RPMI8226 (cell line): ENCODE measurements around the gene KIF4A.

Experiments
- DNase-seq: peaks from one replicate; pipeline ENCODE4 v3.0.0-alpha.2; 2015

KIF4A gene

DNA sequence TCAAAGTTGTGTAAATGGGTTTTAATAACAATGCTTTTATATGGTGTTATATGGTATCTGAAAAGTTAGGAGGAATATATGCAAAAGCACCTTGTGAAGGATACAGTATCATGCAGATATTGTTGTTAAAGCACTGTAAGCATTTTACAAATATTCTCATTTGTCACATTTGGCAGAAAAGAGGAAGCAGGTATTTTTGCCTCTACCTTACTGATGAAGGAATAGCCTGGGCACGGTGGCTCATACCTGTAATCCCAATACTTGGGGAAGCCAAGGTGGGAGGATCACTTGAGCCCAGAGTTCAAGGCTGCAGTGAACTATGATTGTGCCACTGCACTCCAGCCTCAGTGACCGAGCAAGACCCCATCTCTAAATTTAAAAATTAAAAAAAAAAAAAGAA lies 121.0 kb downstream of the KIF4A start:
- DNase-seq: no peak

DNA sequence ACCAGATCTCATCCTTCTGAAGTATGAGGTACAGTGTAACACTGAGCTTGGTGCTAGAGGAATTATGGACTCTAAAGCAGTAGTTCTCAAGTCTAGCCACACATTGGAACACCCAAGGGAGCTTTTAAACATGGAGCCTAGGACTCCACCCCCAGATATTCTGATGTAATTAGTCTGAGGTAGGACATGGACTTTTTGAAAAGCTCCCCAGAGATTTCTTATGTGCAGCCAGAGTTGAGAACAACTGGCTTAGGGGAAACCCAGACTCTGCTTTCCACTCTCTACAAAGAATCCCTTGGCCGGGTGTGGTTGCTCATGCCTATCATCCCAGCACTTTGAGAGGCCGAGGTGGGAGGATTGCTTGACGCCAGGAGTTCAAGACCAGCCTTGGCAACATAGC lies 121.6 kb downstream of the KIF4A start:
- no peak for DNase-seq

DNA sequence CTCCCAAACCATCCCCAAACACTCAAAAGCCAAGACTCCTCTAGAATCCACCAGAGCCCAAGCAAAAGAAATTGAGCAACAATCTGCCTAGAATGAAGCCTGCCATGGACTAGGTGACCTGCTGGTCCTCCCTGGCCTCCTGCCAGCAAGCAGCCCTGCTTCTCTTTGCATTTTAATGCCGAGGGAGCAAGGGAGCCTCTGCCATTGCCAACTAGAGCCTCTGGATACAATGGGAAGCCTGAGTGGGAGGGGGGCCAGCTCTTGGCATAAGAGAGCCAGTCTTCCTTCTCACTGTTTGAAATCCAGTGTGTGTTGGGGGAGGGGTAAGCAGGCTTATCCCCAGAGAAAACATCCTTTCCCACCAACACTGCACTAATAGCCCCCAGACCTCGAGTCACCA lies 131.7 kb downstream of the KIF4A start:
- DNase-seq: no peak

DNA sequence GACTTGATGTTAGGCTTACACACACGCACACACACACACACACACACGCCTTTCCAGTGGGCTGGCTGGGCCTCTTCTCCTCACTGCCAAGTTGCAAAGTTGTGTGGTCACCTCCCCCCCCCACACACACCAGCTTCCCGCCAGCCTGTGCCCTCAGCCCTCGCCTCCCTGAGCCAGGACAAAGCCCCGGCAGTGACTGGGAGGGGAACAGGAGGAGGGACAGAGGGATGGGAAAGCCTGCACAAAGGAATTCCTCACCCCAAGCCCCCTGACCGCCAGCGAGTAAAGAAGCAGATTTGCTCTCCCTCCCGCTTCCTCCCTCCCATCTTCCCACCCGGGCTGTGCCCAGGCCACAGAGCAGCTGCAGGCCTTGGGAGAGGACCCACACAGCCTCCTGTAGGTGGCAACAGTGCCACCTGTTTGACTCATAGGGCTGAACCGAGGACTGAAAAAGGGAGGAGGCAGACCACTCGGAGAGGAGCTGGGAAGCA lies 133.0 kb downstream of the KIF4A start, which contains the start of gene GDPD2:
GDPD2 (plus strand) TSS at position 464 of the 491 bp plus-strand sequence. CDS start 1,671 bp downstream, outside the sequence.
- DNase-seq: peak; percentile 64

DNA sequence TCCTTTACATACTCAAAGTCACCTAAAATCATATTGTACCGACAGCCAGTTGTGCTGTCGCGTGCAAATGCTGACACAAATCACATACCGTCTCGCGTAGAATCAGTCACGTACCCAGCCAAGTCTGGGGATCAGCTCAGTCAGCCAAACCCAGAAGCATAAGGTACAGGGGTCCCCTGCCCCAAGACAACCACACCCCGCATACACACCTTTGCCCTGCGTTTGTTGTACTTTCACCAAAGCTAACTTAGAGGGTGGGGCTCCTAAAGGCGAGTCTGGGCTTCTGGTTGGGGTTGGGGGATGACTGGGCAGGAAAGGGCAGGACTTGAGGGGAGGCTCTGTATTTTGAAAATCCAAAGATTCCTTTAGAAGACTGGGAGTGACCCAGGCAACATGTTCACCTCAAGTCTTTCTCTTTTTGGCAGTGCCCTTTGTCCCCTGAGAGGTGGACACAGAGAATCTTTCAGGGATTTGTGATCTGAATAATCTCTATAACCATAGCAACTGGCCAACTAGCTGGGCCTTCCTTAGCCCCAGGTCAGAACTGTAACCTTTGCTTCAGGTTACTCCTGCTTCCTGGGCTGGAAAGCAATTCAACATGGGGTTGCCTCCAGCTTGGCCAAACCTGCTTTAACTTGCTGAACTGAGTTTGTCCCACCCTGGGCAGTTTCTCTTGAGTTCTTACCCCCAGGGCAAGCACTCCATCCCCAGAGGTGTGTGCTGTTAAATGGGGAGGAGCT lies 134.2 kb downstream of the KIF4A start:
- DNase-seq: no peak

DNA sequence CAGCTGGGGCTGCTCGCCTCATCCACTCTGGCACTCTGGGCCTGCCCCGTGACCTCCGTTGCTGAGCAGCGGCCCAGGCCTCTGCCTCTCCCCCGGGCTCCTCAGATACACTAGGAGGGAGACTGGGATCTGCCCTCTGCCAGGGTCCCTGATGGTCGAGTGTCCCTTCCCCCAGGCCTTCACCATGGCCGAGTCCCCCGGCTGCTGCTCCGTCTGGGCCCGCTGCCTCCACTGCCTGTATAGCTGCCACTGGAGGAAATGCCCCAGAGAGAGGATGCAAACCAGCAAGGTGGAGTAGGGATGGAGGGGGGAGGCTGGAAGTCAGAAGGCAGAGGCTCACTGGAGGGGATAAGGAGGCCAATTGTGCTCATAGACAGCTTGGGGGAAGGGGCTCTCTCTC lies 134.9 kb downstream of the KIF4A start:
- DNase-seq: no peak

DNA sequence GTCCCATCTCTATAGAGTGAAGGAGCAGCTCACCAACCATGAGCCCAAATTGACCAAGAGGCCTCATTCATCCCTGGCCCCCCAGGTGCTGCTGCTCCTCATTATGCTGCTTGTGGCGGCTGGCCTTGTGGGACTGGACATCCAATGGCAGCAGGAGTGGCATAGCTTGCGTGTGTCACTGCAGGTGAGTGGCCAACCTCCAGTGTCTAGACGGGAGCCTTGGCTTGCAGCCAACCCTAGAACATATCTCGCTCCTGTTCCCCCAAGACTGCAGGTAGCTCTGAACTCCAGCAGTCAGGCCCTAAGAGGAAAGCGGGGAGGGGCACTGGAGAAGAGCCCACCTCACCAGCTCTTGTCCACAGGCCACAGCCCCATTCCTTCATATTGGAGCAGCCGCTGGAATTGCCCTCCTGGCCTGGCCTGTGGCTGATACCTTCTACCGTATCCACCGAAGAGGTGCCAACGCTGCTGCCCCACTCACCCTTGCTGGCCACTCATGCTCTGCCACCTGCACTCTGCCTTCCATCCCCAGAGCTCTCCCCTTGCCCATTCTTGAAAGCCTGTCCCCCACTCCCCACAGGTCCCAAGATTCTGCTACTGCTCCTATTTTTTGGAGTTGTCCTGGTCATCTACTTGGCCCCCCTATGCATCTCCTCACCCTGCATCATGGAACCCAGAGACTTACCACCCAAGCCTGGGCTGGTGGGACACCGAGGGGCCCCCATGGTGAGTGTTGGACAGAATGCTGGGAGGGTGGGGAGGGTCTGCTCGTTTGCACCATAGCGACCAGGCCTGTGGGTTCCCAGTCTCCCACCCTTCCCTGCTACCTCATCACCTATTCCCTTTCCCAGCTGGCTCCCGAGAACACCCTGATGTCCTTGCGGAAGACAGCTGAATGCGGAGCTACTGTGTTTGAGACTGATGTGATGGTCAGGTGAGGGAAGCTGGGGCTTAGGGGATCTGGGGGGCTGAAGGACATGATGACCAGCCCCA lies 136.7 kb downstream of the KIF4A start:
- no peak for DNase-seq

DNA sequence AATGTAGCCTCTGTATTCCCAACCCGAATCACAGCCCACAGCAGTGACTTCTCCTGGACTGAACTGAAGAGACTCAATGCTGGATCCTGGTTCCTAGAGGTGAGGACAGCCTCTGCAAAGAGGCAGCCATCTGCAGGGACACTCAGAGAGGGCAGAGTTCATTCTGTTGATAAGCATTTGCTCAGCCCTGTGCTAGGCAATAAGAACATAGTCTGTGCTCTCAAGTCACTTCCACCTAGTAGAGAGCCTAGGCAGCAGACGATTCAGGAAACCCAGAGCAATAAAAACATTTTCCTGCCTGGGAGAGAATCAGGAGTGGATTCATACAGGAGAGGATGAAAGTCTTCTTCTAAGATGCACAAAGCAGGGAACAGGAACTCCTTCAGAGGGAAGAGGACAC lies 137.5 kb downstream of the KIF4A start:
- no peak for DNase-seq

DNA sequence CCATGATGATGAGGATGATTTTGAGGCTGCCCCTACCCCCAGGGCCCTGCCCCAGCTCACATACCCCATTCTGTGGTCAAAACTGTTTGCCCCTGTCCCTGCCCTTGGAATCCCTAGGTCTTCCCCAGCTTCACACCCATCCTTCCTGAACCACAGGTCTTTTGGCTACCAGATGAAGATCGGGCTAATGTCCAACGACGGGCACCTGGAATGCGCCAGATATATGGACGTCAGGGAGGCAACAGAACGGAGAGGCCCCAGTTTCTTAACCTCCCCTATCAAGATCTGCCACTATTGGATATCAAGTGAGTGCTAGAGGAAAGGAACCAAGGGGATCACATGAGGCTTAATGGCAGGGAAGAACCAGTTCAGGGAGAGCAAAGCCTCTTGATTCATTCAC lies 139.9 kb downstream of the KIF4A start:
- DNase-seq: no peak

DNA sequence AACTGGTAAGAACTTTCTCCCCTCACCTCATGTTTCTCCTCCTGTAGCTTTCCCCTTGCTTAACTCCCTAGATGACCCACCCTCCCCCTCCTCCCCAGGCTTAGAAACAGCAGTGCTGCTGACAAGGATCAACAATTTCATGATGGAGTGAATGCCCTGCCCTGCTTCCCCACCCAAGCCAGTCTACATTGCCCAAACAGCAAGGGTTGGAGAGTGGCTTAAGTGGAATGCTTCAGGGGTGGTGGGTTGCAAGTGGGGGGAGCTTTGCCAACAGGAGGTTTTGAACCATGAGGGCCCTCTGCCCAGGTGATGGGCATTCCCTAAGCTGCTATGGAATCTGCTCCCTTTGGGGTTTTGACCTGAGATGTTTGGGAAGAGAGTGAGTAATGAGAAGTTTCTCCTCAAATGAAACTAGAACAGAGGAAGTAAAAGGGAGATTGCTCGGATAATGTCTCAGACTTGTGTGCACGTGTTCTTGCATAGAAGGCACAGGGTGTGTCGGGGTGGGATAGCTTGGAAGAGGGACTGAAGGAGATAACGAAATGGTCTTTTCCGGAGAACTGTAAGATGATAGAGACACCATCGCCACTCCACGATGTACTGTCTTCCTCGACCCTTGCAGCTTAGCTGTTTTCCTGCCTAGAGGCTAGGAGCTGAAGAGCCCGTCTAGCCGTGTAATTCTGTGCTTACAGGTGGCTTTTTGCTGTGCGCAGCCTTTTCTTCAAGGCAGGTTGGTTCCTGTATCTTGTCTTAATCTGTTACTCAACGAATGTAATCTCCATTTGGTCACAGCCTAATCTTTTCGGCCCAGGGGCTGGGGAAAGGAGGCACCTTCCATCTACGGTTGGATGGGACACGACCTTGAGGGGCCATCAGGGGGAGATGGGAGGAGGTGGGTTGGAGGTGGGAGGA lies 143.3 kb downstream of the KIF4A start:
- peak; percentile 65 for DNase-seq

DNA sequence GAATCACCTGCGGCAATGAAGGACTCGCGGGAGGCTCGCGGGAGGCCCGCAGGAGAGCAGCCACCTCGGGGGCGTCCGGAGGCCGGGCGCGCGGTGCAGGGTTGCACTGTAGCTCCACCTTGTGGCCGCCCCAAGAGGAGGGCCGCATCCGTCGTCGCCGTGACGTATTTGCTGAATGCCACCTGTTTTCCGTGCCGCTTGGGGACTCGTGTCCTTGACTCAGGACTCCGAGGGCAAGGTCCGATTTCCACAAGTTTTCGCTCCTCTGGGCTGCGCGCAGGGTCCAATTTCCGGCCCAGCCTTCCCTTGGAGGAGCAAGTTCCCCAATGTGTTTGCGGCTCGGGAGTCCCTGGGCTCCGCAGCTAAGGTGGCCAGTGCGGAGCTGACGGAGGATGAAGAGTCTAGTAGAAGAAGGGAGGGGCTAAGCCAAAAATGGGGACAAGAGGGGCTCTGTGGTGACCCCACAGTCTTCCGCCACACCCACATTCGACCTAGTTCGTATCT lies 144.0 kb downstream of the KIF4A start:
- DNase-seq: peak; percentile 86

DNA sequence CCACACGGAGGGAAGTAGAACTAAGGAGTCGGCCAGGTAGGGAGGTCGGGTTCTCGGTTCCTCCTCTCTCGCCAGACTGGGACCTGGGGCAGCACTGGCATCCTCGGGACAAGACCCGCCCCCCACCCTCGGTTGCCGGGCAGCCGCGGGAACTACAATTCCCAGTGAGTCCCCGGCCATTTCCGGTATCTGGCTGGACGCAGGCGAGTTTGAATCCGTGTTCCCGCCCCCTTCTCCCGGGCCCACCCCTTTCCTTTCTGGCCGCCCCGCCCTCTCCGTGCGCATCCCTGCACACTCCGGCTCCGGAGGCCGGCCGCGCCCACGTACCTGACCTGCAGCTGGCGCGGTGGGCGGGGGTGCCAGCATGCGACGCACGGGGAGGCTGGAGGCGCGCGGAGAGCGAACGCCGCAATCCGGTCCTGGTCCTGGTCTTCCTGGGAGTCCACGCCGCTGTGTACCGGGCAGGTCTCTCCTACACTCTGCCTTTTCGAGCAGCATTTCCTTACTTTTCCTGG lies 144.5 kb downstream of the KIF4A start:
- DNase-seq: peak; percentile 94

DNA sequence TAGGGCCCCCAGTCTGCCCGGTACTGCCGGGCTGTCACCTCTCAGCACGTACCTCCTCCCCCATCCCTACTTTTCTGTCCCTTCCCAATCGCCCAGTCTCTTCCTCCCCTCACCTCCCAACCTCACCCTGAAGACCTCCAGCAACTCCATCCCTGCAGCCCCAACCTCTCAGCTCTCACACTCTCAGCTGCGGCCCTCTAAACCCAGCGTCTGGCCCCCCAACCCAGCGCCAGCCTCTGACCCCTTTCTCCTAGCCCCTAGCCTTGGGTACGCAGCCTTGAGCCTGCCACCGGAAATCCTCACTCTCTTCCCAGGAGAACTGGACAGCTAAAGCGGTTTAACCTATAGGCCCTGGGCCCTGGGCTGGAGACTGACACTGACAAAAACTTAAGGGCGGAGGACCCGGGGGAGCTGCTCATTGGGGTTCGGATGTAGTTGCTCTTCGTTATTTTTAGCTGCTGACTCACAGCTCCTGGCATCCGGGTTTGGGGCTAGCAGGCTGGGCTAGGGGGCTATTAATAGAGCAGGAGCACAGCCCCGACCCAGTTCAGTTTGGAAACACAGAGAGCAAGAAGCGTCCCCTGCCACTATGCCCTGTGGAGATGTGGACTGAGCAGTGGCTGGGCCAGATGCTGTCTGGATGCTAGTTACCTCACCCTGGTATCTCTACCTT lies 145.1 kb downstream of the KIF4A start:
- peak; percentile 59 for DNase-seq

DNA sequence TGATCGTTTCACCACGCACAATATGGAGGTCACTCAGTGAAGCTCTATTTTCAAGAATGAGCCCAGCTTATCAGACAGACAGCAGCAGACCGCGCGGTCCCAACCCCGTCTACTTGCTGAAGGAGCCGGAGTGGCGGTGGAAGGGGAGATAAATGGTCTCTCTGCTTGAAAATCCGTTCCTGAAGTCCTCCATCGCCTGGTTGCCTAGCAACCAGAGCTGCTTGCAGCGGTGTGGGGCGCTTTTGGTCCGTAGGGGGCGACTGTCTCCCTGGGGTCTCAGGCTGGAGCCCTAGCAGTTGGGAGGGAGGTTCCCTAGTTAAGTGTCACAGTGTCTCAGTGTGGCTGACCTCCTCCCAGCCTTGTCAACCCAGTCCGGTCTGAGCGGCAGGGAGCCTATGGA lies 146.4 kb downstream of the KIF4A start:
- no peak for DNase-seq

DNA sequence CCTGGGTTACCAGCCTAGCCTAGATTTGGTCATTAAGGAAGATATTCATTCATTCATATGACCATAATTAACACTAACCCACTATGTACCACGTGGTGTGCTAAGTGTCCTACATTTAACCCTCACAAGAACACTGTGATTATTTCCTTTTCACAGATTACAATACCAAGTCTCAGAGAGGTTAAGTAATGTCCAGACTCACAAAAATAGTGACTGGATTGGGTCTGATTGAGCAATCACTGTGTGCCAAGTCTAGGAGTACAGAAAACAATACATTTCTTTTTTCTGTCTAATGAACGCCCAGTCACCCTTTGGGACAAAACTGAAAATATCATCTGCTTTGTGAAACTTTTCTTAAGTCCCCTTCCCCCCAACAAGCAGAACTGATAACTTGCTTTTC lies 147.1 kb downstream of the KIF4A start:
- DNase-seq: no peak

DNA sequence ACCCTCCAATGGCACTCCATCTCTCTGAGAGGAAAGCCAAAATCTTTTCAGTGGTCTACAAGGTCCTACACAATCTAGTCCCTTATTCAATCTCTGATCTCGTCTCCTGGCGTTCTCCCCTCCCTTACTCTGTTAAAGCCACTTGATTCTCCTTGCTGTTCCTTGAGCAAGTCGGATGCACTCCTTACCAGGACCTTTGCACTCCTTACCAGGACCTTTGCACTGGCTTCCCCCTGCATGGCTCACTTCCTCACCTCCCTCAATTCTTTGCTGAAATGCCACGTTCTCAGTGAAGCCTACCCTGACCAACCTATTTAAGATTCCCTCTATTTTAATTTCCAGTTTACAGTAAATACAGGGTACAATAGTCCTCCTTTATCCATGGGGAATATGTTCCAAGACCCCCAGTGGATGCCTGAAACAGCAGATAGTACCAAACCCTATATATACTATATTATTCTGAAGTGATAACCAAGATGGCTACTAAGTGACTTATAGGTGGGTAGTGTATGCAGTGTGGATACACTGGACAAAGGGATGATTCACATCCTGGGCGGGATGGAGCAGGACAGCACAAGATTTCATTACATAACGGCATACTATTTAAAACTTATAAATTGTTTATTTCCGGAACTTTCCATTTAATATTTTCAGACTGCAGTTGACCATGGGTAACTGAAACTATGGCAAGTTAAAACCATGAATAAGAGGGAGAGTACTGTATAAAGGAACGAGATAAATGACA lies 148.2 kb downstream of the KIF4A start:
- no peak for DNase-seq

DNA sequence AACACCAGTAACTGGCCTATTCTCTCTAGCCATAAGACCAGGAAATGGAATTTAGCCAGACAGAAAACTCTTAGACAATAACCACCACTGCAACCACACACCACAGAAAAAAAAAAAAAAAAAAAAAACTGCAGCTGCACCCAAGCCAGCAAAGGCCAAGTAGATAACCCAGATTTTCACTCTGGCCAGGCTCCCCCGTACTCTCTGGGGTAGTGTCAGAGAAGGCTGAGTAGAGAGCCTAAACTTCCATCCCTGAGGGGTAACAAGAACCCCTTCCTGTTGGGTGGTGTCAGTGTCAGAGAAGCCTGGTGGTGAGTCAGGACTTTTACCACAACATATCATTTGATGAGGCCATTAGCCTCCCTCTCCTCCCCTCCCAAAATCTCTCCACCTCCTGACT lies 149.1 kb downstream of the KIF4A start:
- peak; percentile 42 for DNase-seq

DNA sequence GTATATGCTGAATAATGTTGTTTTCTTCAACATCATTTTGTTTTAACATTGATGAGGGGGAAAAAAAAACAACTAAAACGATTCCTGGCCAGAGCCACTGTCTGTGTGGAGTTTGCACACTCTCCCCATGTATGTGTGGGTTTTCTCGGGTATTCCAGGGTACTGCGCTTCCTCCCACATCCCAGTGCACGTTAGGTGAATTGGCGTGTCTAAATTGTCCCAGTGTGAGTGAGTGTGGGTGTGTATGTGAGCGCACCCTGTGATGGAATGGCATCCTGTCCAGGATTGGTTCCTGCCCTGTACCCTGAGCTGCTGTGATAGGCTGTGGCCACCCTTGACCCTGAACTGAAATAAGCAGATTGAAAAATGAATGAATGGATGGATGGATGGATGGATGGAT lies 152.3 kb downstream of the KIF4A start:
- no peak for DNase-seq

DNA sequence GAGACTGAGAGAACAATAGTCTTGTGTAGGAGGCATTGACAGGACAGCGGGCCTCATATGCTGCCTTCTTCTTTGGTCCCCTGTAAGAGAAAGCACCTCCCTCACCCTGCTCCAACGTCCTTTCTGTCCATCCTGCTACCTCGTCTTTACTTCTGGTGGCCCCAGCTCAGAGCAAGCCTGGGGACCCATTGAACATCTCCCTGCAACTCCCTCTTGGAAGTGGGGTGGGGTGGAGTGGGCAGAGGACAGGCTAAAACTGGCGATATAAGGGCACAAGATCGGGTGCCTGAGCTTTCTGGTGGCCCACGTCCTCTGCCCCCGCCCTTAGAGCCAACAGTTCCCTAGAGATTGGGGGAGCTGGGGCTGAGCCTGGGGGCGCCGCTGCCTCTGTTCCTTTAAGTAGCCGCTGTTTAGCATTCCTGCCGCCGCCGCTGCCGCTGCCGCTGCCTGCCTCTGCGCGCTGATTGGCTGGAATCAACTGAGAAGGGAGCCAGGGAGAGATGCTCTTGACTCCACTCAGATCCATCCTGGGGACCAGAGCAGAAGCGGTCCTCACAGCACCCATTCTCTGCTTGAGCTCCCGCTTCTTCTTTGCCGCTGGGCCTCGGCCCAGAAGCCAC lies 154.5 kb downstream of the KIF4A start, which contains the start of gene DLG3:
DLG3 (plus strand) TSS at position 510 of the 620 bp plus-strand sequence. CDS start 367 bp downstream, outside the sequence.
- DNase-seq: no peak
